Measurements from ENCODE around the gene C1orf74. TPM values are rescaled to one million over a fixed set of nuclear protein-coding genes. Genes with fewer than 3 reads are reported as not detected.
A peak's percentile ranks its signal among the peaks of the same experiment; 100 is the strongest.

The C1orf74 gene
- total RNA-seq (ENCODE audit: insufficient read depth, low replicate concordance) = 4.8 TPM

GRCh38 chr1:209784265-209785169 is at the start of gene C1orf74:
Gene C1orf74 (minus strand): TSS chr1:209784559. CDS start chr1:209783634, 925 bp downstream.
- DNase-seq (ENCODE audit: low spot score) = peak; percentile 99

- no peak for DNase-seq (ENCODE audit: low spot score)
Observed at GRCh38 chr1:209831615-209832014, 47.3 kb upstream of the C1orf74 start.

- no peak for DNase-seq (ENCODE audit: low spot score)
Observed at GRCh38 chr1:209830722-209831121, 46.4 kb upstream of the C1orf74 start.

- DNase-seq (ENCODE audit: low spot score) = no peak
Observed at GRCh38 chr1:209829716-209830115, 45.4 kb upstream of the C1orf74 start.

GRCh38 chr1:209827384-209828262 is 43.3 kb upstream of the C1orf74 start, which contains the start of gene UTP25:
Gene UTP25 (plus strand): TSS chr1:209827972. CDS start chr1:209828064, 92 bp downstream.
- peak; percentile 97 for DNase-seq (ENCODE audit: low spot score)

- no peak for DNase-seq (ENCODE audit: low spot score)
Observed at GRCh38 chr1:209825591-209826434, 41.5 kb upstream of the C1orf74 start.

- DNase-seq (ENCODE audit: low spot score) = peak; percentile 55
Observed at GRCh38 chr1:209823143-209824041, 39.0 kb upstream of the C1orf74 start.

- no peak for DNase-seq (ENCODE audit: low spot score)
Observed at GRCh38 chr1:209822706-209823105, 38.3 kb upstream of the C1orf74 start.

GRCh38 chr1:209820986-209821385 is 36.6 kb upstream of the C1orf74 start:
- no peak for DNase-seq (ENCODE audit: low spot score)

GRCh38 chr1:209819058-209819457 is 34.7 kb upstream of the C1orf74 start:
- no peak for DNase-seq (ENCODE audit: low spot score)

GRCh38 chr1:209817691-209818090 is 33.3 kb upstream of the C1orf74 start:
- DNase-seq (ENCODE audit: low spot score) = no peak

- DNase-seq (ENCODE audit: low spot score) = no peak
Observed at GRCh38 chr1:209816923-209817322, 32.6 kb upstream of the C1orf74 start.

- peak; percentile 85 for DNase-seq (ENCODE audit: low spot score)
Observed at GRCh38 chr1:209815931-209816341, 31.6 kb upstream of the C1orf74 start.

- DNase-seq (ENCODE audit: low spot score) = no peak
Observed at GRCh38 chr1:209815490-209815889, 31.1 kb upstream of the C1orf74 start.

- DNase-seq (ENCODE audit: low spot score) = no peak
Observed at GRCh38 chr1:209813902-209814301, 29.5 kb upstream of the C1orf74 start.

GRCh38 chr1:209810783-209811182 is 26.4 kb upstream of the C1orf74 start:
- DNase-seq (ENCODE audit: low spot score) = no peak

GRCh38 chr1:209809611-209810010 is 25.3 kb upstream of the C1orf74 start:
- no peak for DNase-seq (ENCODE audit: low spot score)

GRCh38 chr1:209808059-209808581 is 23.8 kb upstream of the C1orf74 start:
- peak; percentile 69 for DNase-seq (ENCODE audit: low spot score)

- no peak for DNase-seq (ENCODE audit: low spot score)
Observed at GRCh38 chr1:209807509-209807908, 23.1 kb upstream of the C1orf74 start.

All from umbilical cord (tissue), 2 donors.